Measurements from ENCODE around the gene RABGAP1L. TPM values are rescaled to one million over a fixed set of nuclear protein-coding genes. Genes with fewer than 3 reads are reported as not detected.
A peak's percentile ranks its signal among the peaks of the same experiment; 100 is the strongest.

Gene RABGAP1L
- total RNA-seq, 1 experiment from 2014 or later: 76.9 TPM

- ChIA-PET POLR2A (no interaction called here), CTCF (interaction anchor here (0.5 to 1.8 kb wide), 25 partner anchors 10 to 343 kb away, joined by 3 to 8 read pairs (median 4); partner anchors contain the start of genes GAS5, RC3H1 and ZBTB37)
- no peak overlapping the region for H3K4me3 Mint-ChIP-seq
- no peaks in the 10 kb centered on the region for H3K27me3 Mint-ChIP-seq (ENCODE audit: low read depth)
- TF ChIP-seq, protein P1, sequence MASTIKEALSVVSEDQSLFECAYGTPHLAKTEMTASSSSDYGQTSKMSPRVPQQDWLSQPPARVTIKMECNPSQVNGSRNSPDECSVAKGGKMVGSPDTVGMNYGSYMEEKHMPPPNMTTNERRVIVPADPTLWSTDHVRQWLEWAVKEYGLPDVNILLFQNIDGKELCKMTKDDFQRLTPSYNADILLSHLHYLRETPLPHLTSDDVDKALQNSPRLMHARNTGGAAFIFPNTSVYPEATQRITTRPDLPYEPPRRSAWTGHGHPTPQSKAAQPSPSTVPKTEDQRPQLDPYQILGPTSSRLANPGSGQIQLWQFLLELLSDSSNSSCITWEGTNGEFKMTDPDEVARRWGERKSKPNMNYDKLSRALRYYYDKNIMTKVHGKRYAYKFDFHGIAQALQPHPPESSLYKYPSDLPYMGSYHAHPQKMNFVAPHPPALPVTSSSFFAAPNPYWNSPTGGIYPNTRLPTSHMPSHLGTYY (CRISPR knock-in tag; IDR thresholded peaks at IDR 0.05): no peak
- TF ChIP-seq, protein P2, sequence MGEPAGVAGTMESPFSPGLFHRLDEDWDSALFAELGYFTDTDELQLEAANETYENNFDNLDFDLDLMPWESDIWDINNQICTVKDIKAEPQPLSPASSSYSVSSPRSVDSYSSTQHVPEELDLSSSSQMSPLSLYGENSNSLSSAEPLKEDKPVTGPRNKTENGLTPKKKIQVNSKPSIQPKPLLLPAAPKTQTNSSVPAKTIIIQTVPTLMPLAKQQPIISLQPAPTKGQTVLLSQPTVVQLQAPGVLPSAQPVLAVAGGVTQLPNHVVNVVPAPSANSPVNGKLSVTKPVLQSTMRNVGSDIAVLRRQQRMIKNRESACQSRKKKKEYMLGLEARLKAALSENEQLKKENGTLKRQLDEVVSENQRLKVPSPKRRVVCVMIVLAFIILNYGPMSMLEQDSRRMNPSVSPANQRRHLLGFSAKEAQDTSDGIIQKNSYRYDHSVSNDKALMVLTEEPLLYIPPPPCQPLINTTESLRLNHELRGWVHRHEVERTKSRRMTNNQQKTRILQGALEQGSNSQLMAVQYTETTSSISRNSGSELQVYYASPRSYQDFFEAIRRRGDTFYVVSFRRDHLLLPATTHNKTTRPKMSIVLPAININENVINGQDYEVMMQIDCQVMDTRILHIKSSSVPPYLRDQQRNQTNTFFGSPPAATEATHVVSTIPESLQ (CRISPR knock-in tag; IDR thresholded peaks at IDR 0.05): no peak
- TF ChIP-seq, protein P3, sequence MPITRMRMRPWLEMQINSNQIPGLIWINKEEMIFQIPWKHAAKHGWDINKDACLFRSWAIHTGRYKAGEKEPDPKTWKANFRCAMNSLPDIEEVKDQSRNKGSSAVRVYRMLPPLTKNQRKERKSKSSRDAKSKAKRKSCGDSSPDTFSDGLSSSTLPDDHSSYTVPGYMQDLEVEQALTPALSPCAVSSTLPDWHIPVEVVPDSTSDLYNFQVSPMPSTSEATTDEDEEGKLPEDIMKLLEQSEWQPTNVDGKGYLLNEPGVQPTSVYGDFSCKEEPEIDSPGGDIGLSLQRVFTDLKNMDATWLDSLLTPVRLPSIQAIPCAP (CRISPR knock-in tag; IDR thresholded peaks at IDR 0.05): no peak
- TF ChIP-seq, protein P4, sequence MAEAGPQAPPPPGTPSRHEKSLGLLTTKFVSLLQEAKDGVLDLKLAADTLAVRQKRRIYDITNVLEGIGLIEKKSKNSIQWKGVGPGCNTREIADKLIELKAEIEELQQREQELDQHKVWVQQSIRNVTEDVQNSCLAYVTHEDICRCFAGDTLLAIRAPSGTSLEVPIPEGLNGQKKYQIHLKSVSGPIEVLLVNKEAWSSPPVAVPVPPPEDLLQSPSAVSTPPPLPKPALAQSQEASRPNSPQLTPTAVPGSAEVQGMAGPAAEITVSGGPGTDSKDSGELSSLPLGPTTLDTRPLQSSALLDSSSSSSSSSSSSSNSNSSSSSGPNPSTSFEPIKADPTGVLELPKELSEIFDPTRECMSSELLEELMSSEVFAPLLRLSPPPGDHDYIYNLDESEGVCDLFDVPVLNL (CRISPR knock-in tag; IDR thresholded peaks at IDR 0.05; ENCODE audit: borderline replicate concordance, low read depth): no peak
- TF ChIP-seq, protein P5, sequence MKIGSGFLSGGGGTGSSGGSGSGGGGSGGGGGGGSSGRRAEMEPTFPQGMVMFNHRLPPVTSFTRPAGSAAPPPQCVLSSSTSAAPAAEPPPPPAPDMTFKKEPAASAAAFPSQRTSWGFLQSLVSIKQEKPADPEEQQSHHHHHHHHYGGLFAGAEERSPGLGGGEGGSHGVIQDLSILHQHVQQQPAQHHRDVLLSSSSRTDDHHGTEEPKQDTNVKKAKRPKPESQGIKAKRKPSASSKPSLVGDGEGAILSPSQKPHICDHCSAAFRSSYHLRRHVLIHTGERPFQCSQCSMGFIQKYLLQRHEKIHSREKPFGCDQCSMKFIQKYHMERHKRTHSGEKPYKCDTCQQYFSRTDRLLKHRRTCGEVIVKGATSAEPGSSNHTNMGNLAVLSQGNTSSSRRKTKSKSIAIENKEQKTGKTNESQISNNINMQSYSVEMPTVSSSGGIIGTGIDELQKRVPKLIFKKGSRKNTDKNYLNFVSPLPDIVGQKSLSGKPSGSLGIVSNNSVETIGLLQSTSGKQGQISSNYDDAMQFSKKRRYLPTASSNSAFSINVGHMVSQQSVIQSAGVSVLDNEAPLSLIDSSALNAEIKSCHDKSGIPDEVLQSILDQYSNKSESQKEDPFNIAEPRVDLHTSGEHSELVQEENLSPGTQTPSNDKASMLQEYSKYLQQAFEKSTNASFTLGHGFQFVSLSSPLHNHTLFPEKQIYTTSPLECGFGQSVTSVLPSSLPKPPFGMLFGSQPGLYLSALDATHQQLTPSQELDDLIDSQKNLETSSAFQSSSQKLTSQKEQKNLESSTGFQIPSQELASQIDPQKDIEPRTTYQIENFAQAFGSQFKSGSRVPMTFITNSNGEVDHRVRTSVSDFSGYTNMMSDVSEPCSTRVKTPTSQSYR (CRISPR knock-in tag; IDR thresholded peaks at IDR 0.05): no peak
- TF ChIP-seq NR1H2 (CRISPR knock-in tag; IDR thresholded peaks at IDR 0.05): no peak
- TF ChIP-seq NFYB (CRISPR knock-in tag; conservative IDR thresholded peaks at IDR 0.05; ENCODE audit: low read depth): no peak
- peak; percentile 66; the same call in 1 of the 2 replicates for TF ChIP-seq CTCF (IDR thresholded peaks at IDR 0.05)
- TF ChIP-seq SMAD3 (CRISPR knock-in tag; IDR thresholded peaks at IDR 0.05; ENCODE audit: borderline replicate concordance): no peak
- no peaks in the 10 kb centered on the region for H3K36me3 Mint-ChIP-seq
- H3K27ac Mint-ChIP-seq: no peak overlapping the region
- ATAC-seq (peak; percentile 99), DNase-seq (ENCODE audit: low spot score) (no peak)
- H3K9me3 Mint-ChIP-seq: no peaks in the 10 kb centered on the region
- no peaks in the 10 kb centered on the region for H3K4me1 Mint-ChIP-seq
Measured at GRCh38 chr1:174114788-174115448, 44.4 kb upstream of the RABGAP1L start.

- TF ChIP-seq ZNF425 (CRISPR knock-in tag; conservative IDR thresholded peaks at IDR 0.05): no peak
- TF ChIP-seq, protein P5 (CRISPR knock-in tag; IDR thresholded peaks at IDR 0.05): no peak
- TF ChIP-seq RELA (CRISPR knock-in tag; IDR thresholded peaks at IDR 0.05; ENCODE audit: borderline replicate concordance): no peak
- TF ChIP-seq TP53 (CRISPR knock-in tag; IDR thresholded peaks at IDR 0.05): no peak
- no peak for TF ChIP-seq CDX4 (CRISPR knock-in tag; IDR thresholded peaks at IDR 0.05; ENCODE audit: borderline replicate concordance)
- no peak for TF ChIP-seq ELF4 (CRISPR knock-in tag; IDR thresholded peaks at IDR 0.05; ENCODE audit: low read depth)
- no peak for TF ChIP-seq IRF2 (CRISPR knock-in tag; IDR thresholded peaks at IDR 0.05; ENCODE audit: borderline replicate concordance, low read depth)
- no peak for TF ChIP-seq ZNF263 (CRISPR knock-in tag; IDR thresholded peaks at IDR 0.05; ENCODE audit: low read depth)
- no peak for TF ChIP-seq SMAD4 (CRISPR knock-in tag; IDR thresholded peaks at IDR 0.05)
- CTCF ChIA-PET: interaction anchor here (1.8 kb wide), 1 partner anchor 20 kb away, joined by 7 read pairs; no protein-coding TSS in a partner anchor
- H3K4me1 Mint-ChIP-seq: no peaks in the 10 kb centered on the region
Measured at GRCh38 chr1:174116042-174116441, 43.3 kb upstream of the RABGAP1L start.

More at GRCh38 chr1:174116042-174116441, 43.3 kb upstream of the RABGAP1L start:
- no peak overlapping the region for H3K4me3 Mint-ChIP-seq
- POLR2A ChIA-PET: no interaction called here
- H3K9me3 Mint-ChIP-seq: no peaks in the 10 kb centered on the region
- H3K27ac Mint-ChIP-seq: no peak overlapping the region
- H3K36me3 Mint-ChIP-seq: no peaks in the 10 kb centered on the region
- no peak for DNase-seq (ENCODE audit: low spot score)
- H3K27me3 Mint-ChIP-seq (ENCODE audit: low read depth): no peaks in the 10 kb centered on the region
- ATAC-seq: no peak
